Activated gamma-delta T cell treated with anti-CD3 and anti-CD28 coated beads, Interleukin-2, amount 50 U/mL, for 16 hours (primary cell): ENCODE data around the gene IRF4.

Experiments
- DNase-seq: peaks from one replicate; pipeline ENCODE4 v3.0.0-alpha.2; 2020; ENCODE audit warnings: low read depth

Gene IRF4

DNA sequence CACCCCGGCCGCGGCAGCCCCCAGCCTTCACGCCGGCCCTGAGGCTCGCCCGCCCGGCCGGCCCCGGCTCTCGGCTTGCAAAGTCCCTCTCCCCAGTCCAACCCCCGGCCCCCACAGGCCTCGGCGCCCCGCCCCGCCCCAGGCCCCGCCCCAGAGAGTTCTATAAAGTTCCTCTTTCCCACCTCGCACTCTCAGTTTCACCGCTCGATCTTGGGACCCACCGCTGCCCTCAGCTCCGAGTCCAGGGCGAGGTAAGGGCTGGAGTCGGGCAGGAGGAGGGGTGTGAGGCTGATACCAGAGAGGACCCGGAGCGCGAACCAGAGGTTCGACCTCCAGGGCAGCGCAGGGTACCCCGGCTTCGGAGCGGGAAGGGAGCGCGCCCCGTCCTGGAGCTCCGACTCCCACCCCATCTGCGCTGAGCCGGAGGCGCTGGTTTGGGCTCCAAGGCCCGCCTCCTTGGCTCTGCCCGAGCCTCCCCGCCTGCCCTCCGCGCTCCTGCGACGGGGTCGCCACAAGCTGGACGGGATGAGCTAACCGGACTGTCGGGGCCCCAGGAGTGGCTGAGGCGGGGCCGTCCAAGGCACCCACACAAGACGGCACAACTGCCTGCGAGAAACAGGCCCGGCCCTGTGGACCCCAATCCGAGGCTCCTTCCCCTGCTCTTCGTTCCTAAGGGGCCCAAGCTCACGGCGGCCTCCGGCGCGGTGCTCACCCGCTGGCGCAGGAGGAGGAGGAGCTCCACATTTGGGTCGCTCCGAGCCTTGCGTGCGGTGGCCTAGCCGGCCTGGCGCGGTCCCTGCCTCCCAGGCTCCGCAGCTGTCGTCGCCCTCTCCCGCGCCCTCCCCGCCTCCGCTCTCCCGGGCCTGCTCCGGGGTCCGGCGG, at the start of gene IRF4:
IRF4 (plus strand) TSS at position 194 of the 882 bp plus-strand sequence. CDS start 1,401 bp downstream, outside the sequence.
- DNase-seq = peak; percentile 49

GRCh38 chr6:341914-342831, 49.4 kb upstream of the IRF4 start:
- DNase-seq = no peak

- DNase-seq = no peak
These were observed 48.7 kb upstream of the IRF4 start for GRCh38 chr6:342832-343179.

DNA sequence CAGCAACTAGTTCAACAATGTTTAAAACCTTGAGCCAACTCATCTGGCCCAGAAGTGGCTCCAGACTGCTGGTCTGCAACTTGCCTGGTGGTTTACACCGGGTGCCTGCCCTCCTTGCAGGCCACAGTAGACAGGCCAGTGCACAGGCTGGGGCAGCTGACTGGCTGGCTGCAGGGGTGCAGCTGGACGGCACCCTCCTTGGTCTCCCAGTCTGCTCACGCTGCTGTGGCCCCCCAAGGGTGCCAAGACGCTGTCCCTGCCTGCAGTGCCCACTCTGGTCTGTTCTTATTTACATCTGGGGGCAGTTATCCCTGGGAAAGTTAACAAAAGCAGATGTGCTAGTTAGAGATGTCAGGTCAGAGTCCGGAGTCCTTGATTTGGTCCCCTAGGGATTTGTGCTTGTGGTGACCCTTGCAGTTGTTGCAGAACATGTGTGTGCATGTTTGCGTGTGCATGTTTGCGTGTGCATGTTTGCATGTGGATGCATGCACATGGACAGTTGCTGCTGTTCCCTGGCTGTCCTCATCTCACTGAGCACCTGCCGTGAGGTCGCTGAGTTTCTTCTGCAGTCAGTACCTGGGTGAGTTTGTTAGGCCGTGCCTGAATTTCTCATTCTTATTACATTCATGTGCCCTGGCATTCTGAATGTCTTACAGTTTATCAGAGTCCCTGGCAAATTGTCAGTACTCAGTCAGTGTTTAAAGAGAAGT, 48.2 kb upstream of the IRF4 start:
- no peak for DNase-seq

DNA sequence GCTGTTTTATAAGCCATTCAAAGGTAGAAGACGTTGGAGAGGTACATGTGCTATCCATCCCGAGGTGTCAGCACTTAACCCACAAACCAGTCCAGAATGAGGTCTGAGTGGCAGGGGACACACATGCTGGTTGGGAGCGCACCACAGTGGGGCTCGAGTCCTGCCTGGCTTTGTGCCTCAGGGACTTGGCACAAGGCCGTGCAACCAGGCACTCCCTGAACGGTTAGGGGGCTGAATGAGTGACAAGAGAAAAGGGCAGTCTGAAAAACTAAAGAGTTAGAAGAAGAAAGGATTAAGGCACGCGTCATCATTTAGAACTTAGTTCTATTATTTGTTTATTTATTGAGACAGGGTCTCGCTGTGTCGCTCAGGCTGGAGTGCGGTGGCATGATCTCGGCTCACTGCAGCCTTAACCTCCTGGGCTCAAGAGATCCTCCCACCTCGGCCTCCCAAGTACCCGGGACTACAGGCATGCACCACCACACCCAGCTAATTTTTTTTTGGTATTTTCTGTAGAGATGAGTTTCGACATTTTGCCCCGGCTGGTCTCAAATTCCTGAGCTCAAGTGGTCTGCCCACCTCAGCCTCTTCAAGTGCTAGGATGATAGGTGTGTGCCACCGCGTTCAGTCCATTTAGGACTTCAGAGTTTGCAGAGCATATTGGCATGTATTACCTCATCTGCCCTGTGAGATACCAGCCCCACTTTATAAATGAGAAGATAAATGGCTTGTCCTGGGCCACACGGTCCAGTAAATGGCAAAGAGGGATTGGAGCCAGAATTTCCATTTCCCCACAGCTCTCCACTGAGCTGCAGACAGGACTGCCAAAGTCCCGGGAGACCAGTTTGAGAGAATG, 47.4 kb upstream of the IRF4 start:
- DNase-seq = no peak

GRCh38 chr6:344816-345340, 46.7 kb upstream of the IRF4 start:
- DNase-seq = no peak

DNA sequence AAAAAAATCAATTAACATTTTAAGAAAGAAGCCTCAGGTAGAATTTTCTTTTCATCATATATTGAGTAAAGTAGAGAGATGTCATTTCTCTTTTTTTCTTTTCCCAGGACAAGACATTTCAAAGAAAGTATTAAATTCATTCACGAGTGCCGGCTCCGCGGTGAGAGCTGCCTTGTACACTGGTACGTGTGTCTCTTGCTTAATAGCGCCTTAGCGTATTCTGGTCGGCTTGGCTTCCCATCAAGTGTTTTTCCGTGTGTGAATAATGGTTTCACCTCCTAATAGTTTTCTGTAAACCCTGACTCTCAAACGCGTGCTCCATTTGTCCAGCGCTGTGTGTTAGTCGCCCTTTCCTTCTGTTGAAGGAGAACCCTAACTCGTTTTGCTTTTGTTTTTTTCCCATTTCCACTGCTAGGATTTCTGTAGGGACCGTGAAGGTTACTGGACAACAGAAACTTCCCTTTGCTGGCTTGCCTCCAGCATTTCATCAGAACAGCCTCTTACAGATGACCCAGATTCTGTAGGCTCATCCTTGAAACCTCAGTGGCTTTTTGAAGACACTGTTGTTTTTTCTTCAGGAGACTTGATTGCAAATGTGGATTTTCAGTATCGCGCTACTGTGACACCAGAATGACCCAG, 45.7 kb upstream of the IRF4 start:
- no peak for DNase-seq

- no peak for DNase-seq
These were observed 45.0 kb upstream of the IRF4 start for GRCh38 chr6:346386-347030.

GRCh38 chr6:347232-347631, 44.3 kb upstream of the IRF4 start:
- no peak for DNase-seq

DNA sequence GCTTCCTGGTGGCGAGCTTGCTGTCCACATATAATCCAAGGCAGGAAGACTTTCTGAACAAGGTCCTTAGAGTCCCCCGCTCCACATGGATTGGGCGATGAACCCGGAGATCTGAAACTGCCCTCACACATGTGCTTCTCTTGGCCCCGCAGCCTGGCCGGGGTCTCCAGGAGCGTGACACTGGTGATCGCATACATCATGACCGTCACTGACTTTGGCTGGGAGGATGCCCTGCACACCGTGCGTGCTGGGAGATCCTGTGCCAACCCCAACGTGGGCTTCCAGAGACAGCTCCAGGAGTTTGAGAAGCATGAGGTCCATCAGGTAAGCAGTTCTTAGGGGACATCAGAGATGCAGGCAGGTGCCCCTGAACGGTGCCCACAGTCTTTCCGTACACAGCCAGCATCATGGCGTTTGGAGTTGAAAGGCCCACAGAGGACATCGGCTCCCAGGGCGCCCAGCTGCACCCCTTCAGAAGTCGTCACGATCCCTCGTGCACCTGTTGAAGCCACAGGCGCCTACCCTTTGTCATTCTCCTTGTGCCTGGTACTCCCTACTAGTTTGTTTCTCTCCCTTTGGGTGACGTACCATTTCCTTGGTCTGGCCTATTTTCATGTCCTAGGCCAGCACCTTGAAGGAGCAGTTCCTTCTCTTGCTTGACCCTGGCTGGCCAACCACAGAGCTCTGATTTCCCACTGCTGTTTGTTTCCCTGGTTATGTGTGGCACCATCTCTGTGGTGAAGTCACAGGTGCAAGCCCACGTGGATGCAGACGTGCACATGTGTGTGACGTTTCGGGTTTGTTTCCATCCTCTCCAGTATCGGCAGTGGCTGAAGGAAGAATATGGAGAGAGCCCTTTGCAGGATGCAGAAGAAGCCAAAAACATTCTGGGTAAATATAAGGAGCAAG, 43.3 kb upstream of the IRF4 start:
- DNase-seq = no peak

- no peak for DNase-seq
These were observed 42.6 kb upstream of the IRF4 start for GRCh38 chr6:348860-349396.

DNA sequence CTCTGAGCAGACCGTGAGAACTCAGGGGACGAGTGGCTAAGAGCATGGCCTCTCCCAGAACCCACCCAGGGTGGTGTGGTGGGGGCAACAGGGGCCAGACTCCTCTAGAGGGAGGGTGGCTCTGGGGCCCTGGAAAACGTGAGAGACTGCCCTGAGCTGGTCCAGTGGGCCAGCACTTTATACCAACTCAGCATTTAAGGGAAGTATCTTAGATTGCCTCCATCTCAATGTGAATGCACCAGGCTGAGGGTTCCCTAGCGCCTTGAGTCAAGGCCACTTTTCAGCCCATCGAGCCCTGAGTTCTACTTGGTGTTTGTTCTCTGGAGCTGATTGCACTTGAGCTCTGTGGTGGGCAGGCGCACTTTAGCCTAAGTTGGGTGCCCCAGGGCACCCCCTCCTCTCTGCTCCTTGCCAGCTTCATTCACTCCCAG, 42.0 kb upstream of the IRF4 start:
- DNase-seq = no peak

DNA sequence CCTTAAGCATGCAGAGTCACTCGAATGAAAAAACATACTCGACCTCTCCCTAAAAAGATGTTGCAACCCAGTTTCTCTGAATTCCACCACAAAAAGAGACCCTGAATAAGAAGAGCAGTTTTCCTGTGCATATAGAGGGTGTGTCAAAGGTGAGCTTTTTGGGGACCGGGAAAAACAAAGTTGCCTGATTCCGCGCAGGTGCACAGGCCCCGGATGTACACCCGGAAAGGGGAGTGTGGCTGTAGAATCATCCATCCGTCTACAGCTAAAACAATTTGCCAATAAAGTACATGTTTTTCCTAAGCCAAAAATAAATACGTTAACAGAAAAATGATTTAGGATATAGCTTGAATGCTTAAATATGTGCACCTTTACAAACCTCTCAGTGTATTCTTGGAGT, 41.2 kb upstream of the IRF4 start:
- no peak for DNase-seq

DNA sequence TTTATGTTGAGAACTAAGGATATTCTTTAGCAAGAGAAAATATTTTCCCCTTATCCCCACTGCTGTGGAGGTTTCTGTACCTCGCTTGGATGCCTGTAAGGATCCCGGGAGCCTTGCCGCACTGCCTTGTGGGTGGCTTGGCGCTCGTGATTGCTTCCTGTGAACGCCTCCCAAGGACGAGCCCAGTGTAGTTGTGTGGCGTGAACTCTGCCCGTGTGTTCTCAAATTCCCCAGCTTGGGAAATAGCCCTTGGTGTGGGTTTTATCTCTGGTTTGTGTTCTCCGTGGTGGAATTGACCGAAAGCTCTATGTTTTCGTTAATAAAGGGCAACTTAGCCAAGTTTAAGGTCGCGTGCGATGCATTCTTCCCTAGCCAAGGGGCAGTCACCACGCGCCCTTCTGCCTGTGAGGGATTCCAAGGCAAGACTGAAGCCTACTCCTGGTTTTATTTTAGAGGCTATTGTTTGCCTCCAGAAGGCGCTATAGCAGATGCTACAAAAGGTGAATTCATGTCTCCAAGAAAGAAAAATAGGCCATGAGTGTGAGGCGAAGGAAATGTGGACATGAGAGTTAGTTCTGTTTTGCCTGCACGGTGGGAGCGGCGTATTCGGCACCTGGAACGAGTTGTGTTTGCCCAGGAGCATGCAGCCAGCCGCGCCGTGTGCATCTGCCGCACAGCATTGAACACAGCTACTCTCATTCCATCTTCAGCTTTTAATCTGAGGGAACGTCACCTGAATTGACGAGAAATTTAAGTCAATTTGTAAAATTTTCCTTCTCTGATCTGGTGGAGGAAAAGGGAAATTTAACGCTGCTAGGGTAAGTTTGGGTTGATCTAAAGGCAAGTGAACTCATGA, 40.3 kb upstream of the IRF4 start:
- DNase-seq = no peak

DNA sequence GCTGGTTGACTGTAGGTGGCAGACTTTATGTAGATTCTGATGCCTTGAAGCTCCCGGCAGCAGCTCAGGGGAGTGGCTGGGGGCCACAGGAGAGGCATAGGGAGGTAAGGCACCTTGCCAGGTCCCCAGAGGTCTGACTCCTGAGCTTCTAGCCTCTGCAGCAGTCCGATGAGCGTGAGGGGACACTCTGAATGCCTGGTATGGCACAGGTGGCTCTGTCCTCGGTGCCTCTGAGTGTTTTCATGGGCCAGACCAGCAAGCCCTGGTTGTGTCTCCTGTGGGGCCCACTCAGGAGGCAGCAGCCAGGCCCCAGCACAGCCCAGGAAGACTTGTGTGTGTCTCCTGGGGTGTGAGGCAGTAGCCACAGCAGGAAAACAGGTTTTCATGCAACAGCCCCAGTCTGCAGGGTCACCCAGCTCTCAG, 39.7 kb upstream of the IRF4 start:
- DNase-seq = no peak

GRCh38 chr6:352474-352873, 39.1 kb upstream of the IRF4 start:
- DNase-seq = no peak

DNA sequence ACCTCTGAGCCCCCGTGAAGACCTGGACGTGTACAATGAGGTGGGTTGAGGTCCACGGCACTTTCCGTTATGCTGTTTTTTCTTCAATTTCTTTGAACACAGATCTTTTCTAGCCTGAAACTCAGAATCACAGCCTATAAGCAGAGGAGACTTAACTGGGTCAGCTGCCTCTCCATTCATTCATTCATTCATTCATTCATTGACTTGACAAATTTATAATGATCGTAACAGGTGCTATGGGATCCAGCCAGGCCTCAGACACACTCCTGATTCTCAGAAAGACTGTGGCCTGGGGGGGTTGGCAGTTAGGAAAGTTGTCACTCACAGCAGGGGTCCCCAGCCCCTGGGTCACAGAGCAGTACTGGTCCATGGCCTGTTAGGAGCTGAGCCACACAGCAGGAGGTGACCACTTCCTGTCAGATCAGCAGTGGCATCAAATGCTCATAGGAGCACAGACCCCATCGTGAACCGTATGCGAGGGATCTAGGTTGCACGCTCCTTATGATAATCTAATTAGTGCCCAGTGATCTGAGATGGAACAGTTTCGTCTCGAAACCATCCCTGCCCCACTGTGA, 38.6 kb upstream of the IRF4 start:
- DNase-seq = no peak
